NCI-H1048 (cell line): ENCODE data around the gene GNB4.

Experiments used
- DNase-seq: peaks from one replicate; lab custom pipeline; 2025; lab: John Stamatoyannopoulos, UW

GNB4 gene

DNA sequence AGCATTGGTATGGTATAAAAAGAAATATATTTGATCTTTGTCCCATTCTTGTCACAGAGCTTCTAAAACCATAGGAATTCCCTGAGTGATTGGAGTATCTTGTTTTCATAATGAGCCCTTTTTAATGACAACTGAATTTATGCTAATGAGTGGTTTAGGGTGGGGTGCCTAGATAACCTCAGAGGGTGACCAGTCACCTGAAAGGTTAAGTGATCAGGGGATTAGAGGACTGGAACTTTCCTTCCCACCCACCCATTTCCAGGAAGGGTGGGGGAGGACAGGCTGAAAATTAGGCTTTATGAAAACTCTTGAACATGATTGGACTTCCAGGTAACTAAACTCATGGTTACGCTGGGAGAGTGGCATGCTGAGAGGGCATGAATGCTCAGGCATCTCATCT, 95.3 kb downstream of the GNB4 start:
- DNase-seq: no peak

- no peak for DNase-seq
Observed at GRCh38 chr3:179348325-179349013, 102.8 kb downstream of the GNB4 start.

DNA sequence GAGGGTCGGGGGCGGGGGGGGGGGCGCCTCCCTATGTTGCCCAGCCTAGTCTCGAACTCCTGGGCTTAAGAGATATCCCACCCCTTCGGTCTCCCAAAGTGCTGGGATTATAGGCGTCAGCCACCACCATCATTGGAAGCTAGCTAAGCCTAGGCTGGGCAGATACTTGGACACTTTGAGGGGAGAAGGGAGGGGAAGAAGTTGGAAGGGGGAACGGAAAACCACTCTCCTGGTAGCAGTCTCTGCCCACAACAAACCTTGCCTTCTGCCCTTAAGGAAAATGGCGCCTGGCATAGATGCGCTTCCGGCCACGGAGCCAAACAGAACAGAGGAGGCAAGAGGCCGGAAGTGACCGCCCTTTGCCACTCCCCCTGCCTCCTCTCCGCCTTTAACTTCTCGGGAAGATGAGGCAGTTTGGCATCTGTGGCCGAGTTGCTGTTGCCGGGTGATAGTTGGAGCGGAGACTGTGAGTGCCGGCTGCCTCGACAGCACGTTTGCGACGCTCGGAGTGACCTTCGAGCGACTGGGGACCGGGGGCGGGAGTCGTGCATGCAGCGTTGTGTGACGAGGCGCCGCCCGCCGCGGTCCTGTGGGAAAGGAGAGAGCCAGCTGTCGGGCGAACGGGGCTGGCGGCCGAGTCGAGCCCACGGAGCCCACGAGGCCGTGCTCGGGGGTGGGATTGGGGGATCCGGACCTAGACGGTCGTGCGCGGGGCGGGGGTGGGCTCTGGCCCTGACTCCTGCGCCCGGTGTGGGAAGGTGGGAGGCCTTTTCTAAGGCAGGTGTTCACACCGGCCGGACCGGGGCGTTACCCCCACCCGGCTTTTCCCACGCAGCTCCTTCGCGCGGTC, 103.7 kb downstream of the GNB4 start, which contains the start of gene MFN1:
MFN1 (plus strand) TSS at position 365 of the 850 bp plus-strand sequence. CDS start 1,143 bp downstream, outside the sequence.
- DNase-seq: peak; percentile 81
